IPS DF 6.9 (cell line): ENCODE results near the gene CIPC.

Source experiments
- DNase-seq: peaks from one replicate; pipeline ENCODE4 v3.0.0-alpha.2; 2013; ENCODE audit warnings: low read depth, low spot score
- H3K27ac ChIP-seq: one replicate; pipeline ENCODE4 v1.5.1; 2013; ENCODE audit warnings: low read length, control low read depth
- H3K27me3 ChIP-seq: 2 replicates; pipeline ENCODE4 v1.6.1; 2013; ENCODE audit warnings: mild to moderate bottlenecking, low read length; ENCODE audit not compliant: control insufficient read depth, insufficient read depth
- H3K36me3 ChIP-seq: 2 replicates; pipeline ENCODE4 v1.6.1; 2013; ENCODE audit warnings: low read length; ENCODE audit not compliant: control insufficient read depth, insufficient read depth
- H3K4me1 ChIP-seq: 2 replicates; pipeline ENCODE4 v1.6.1; 2013; ENCODE audit warnings: low read length; ENCODE audit not compliant: control insufficient read depth, insufficient read depth
- H3K4me3 ChIP-seq: 2 replicates; pipeline ENCODE4 v1.5.1; 2013; ENCODE audit warnings: mild to moderate bottlenecking, low read length
- H3K9me3 ChIP-seq: 2 replicates; pipeline ENCODE4 v1.6.1; 2013; ENCODE audit warnings: low read length, inconsistent platforms; ENCODE audit not compliant: control insufficient read depth, insufficient read depth
- WGBS: extraction: QIAGEN DNeasy Blood & Tissue Kit; methylation state at CpG from one replicate; pipeline ENCODE4 v1.1.7; 2013; ENCODE audit warnings: mixed read lengths, missing lambda C conversion rate; ENCODE audit not compliant: insufficient read length, insufficient coverage; 5-methylcytosine and 5-hydroxymethylcytosine counted together

The CIPC gene

GRCh38 chr14:77061630-77062257, 36.3 kb upstream of the CIPC start:
- Histone ChIP-seq H3K9me3 (no peaks in the 10 kb centered on the region), H3K4me3 (no peak overlapping the region), H3K27ac (no peak overlapping the region), H3K36me3 (no peaks in the 10 kb centered on the region), H3K4me1 (peaks cover 4% of the 10 kb centered on the region; the same call in 1 of the 2 replicates), H3K27me3 (no peaks in the 10 kb centered on the region)
- WGBS, result no CpG with 5 or more reads among the region's 12 CpGs
- no peak for DNase-seq

- Histone ChIP-seq H3K36me3 (no peaks in the 10 kb centered on the region), H3K4me3 (no peak overlapping the region), H3K27ac (no peak overlapping the region), H3K9me3 (no peaks in the 10 kb centered on the region), H3K27me3 (no peaks in the 10 kb centered on the region), H3K4me1 (peaks cover 4% of the 10 kb centered on the region; the same call in 1 of the 2 replicates)
- no CpG with 5 or more reads among the region's 3 CpGs for WGBS
- no peak for DNase-seq
These were observed 35.8 kb upstream of the CIPC start for GRCh38 chr14:77062261-77062660.

- Histone ChIP-seq H3K4me3 (no peak overlapping the region), H3K27ac (no peak overlapping the region), H3K4me1 (peaks cover 4% of the 10 kb centered on the region; the same call in 1 of the 2 replicates), H3K9me3 (no peaks in the 10 kb centered on the region), H3K27me3 (no peaks in the 10 kb centered on the region), H3K36me3 (no peaks in the 10 kb centered on the region)
- DNase-seq, result no peak
- no CpG with 5 or more reads among the region's 10 CpGs for WGBS
These were observed 34.4 kb upstream of the CIPC start for GRCh38 chr14:77063571-77064171.

DNA sequence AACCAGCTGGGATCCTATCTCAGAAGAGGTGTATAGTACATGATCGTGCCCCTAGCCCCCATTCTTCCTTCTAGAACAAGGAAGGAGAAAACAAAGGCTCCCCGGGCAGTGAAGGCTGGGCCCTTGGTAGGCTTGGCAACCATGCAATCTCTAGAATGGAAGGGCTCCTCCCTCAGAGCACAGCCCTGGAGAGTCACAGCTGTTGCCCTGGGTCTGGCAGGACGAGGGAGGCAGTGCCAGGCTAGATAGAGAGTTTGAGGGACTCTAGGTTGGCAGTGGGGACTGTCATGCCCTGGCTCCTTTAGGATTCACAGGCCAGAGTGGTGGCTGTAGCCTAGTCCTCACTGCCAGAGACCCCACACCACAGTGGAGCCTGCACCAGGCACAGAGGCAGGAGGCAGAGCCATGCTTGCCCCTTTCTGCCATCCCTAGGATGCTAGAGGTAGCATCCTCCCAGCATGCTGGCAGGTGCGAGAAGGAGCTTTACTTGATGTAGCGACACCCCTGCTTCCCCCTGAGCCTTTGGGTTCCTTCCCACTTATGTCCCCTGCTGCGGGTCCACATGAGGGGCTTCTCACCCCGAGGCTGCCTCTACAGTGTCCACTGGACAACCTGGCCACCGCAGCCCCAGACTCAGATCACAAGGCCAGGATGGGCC, 33.4 kb upstream of the CIPC start:
- Histone ChIP-seq H3K36me3 (no peaks in the 10 kb centered on the region), H3K4me1 (peaks cover under 1% of the 10 kb centered on the region; the same call in 1 of the 2 replicates), H3K27ac (no peak overlapping the region), H3K4me3 (no peak overlapping the region), H3K9me3 (no peaks in the 10 kb centered on the region), H3K27me3 (no peaks in the 10 kb centered on the region)
- no CpG with 5 or more reads among the region's 8 CpGs for WGBS
- DNase-seq, result no peak

DNA sequence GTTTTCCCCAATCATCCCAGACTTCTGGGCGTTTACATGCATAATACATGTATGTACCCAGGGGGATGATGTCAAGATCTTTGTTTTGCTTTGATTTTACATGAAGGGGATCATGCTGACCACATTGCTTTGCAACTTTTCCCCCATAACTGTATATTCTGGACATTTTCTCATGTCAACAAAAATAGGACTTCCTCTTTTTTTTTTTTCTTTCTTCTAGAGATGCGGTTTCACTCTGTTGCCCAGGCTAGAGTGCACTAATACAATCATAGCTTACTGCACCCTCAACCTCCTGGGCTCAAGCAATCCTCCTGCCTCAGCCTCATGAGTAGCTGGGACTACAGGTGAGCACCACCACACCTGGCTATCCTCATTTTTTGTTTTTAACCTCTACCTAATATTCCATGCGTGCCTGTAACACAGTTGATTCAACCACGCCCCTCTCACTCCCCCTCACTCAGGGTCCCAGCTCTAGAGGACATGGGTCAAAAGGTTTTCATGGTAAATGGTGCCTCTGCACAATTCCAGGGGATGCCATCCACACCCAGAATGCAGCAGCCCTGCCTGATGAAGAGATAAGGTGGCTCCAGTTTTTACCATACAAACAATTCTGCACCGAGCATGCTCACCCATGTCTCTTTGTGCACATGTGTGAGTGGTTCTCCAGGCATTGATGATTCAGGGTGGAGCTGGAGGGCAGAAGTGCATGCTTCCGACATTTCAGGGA, 32.0 kb upstream of the CIPC start:
- Histone ChIP-seq H3K27me3 (no peaks in the 10 kb centered on the region), H3K4me3 (no peak overlapping the region), H3K27ac (no peak overlapping the region), H3K9me3 (no peaks in the 10 kb centered on the region), H3K4me1 (no peaks in the 10 kb centered on the region), H3K36me3 (no peaks in the 10 kb centered on the region)
- WGBS, result no CpG with 5 or more reads among the region's 6 CpGs
- DNase-seq, result no peak

GRCh38 chr14:77066578-77067172, 31.4 kb upstream of the CIPC start:
- H3K36me3 ChIP-seq, result no peaks in the 10 kb centered on the region
- no peaks in the 10 kb centered on the region for H3K9me3 ChIP-seq
- H3K4me1 ChIP-seq, result no peaks in the 10 kb centered on the region
- H3K27me3 ChIP-seq, result no peaks in the 10 kb centered on the region
- H3K4me3 ChIP-seq, result no peak overlapping the region
- DNase-seq, result no peak
- no CpG with 5 or more reads among the region's 10 CpGs for WGBS
- H3K27ac ChIP-seq, result no peak overlapping the region

- no peaks in the 10 kb centered on the region for H3K9me3 ChIP-seq
- no peaks in the 10 kb centered on the region for H3K36me3 ChIP-seq
- no peak for DNase-seq
- peaks cover 2% of the 10 kb centered on the region; the same call in 1 of the 2 replicates for H3K4me1 ChIP-seq
- WGBS, result no CpG with 5 or more reads among the region's 11 CpGs
- no peak overlapping the region for H3K27ac ChIP-seq
- H3K4me3 ChIP-seq, result no peak overlapping the region
- H3K27me3 ChIP-seq, result no peaks in the 10 kb centered on the region
These were observed 30.2 kb upstream of the CIPC start for GRCh38 chr14:77067632-77068516.

- Histone ChIP-seq H3K9me3 (no peaks in the 10 kb centered on the region), H3K36me3 (no peaks in the 10 kb centered on the region), H3K27me3 (no peaks in the 10 kb centered on the region), H3K4me1 (peaks cover 2% of the 10 kb centered on the region; the same call in 1 of the 2 replicates), H3K4me3 (no peak overlapping the region), H3K27ac (no peak overlapping the region)
- no CpG with 5 or more reads among the region's 5 CpGs for WGBS
- no peak for DNase-seq
These were observed 29.4 kb upstream of the CIPC start for GRCh38 chr14:77068517-77069200.

DNA sequence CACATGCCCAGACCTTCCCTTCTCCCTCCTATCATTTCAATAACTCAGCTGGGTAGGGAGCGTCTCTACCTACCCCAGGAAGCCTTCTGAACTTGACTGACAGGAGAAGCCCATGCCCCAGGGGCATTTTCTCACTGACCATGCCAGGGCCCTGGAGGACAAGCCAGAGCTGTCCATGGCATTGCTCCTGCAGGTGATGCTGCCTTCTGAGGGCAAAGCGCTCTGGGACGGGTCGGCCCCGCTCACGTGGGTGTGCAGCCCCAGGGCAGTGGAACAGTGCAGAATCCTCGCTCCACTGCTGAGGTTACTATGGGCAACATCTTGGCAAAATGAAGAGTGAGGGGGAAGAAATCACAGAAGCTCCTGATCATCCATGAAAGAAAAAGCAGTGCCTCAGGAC, 28.5 kb upstream of the CIPC start:
- Histone ChIP-seq H3K27ac (no peak overlapping the region), H3K36me3 (no peaks in the 10 kb centered on the region), H3K27me3 (no peaks in the 10 kb centered on the region), H3K4me3 (no peak overlapping the region), H3K4me1 (peaks cover 2% of the 10 kb centered on the region; the same call in 1 of the 2 replicates), H3K9me3 (no peaks in the 10 kb centered on the region)
- DNase-seq, result no peak
- WGBS, result no CpG with 5 or more reads among the region's 7 CpGs
